SH-SY5Y (cell line): ENCODE data around the gene PLEKHA7.

Source experiments
- GATA2 ChIP-seq: IDR thresholded peaks from 2 replicates; pipeline ENCODE4 v1.6.1; 2011; ENCODE audit warnings: mild to moderate bottlenecking, low read depth, low read length
- GATA3 ChIP-seq: IDR thresholded peaks from 2 replicates; pipeline ENCODE4 v1.6.1; 2011; ENCODE audit warnings: low read depth, mild to moderate bottlenecking, low read length, moderate library complexity

PLEKHA7 gene

GRCh38 chr11:16820324-16821092, 193.7 kb downstream of the PLEKHA7 start:
- TF ChIP-seq GATA3 (no peak), GATA2 (no peak)

DNA sequence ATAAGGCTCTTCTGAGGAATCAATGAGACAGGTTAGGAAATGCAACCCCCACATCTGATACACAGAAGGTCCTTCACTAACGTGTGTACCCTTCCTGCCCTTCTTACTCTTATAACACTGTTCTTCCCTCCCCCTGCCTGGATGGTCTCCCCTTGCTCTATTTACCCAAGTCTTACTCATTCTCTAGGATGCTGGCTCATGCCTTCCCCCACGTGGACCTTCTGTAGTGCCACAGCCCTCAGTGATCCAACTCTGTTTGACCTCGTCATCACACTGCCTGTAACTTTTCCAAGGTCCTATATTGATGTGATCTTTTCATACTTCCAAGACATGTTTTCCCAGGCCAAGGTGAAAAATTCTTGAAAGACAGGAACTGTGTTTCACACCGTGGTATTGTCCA, 195.9 kb downstream of the PLEKHA7 start:
- no peak for TF ChIP-seq GATA3
- no peak for TF ChIP-seq GATA2

GRCh38 chr11:16817351-16817750, 196.9 kb downstream of the PLEKHA7 start:
- TF ChIP-seq GATA3 (no peak), GATA2 (no peak)

DNA sequence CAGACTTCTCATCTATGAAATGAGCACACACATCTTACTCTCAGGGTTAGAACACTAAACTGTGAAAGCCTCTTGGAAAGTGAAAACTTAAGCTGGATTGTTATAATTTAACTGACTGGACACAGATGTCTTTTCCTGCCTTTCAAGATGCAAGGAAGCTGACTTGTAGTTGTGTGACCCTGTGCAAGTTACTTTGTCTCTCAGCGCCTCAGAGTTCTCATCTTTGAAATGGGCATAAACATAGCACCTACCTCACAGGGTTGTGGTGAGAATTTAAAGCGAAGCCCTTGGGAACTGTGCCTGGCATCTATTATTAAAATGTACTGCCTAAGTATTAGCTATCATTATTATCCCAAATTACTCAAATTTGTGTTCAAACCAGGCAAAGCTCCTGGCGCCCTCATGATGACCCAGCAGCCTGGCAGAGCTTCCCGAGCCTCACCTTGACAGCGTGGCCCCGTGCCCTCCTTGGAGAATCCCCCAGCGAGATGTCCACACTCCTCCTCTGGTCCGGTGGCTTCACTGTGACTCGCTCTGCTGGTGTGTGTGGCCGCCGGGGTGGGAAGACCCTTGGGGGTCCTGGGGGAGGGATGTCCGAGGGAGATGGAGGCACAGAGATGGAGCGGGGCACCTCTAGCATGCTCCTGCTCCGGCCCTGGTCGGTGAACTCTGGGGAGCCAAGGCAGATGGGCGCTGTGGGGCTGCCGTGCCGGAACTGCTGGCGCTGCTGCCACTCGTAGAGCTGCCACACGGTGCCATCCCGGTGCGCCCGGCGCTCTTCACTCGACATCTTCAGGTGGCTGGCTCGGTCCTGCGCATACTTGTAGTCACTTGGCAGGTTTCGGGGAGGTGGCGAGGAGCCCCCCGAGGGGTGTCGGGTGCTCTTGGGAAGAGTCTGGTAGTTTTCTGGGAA, 197.6 kb downstream of the PLEKHA7 start:
- TF ChIP-seq GATA3 = no peak
- TF ChIP-seq GATA2 = no peak

GRCh38 chr11:16815047-16815767, 199.0 kb downstream of the PLEKHA7 start:
- TF ChIP-seq GATA2 (no peak), GATA3 (no peak)

GRCh38 chr11:16814410-16815046, 199.7 kb downstream of the PLEKHA7 start:
- TF ChIP-seq GATA3 (no peak), GATA2 (no peak)

GRCh38 chr11:16813126-16813525, 201.1 kb downstream of the PLEKHA7 start:
- no peak for TF ChIP-seq GATA3
- TF ChIP-seq GATA2 = no peak

DNA sequence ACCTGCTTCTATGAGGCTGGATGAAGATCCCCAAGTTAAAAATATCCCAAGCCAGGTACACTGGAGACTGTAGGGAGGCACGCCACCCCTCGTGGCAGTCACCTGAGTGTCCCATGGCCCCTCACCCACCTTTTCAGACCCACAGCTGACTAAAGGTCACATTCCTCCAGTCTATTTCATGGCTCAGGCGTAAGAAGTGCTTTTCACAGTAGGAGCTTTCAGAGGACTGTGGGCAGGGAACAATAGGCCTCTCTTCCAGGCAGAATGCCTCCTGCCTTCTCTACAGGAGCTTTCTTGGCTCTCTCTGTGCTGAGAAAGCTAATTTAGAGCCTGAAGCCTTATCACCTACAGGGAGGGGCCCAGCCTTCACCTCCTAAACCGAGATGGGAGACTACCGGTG, 201.9 kb downstream of the PLEKHA7 start:
- TF ChIP-seq GATA3 = no peak
- no peak for TF ChIP-seq GATA2

DNA sequence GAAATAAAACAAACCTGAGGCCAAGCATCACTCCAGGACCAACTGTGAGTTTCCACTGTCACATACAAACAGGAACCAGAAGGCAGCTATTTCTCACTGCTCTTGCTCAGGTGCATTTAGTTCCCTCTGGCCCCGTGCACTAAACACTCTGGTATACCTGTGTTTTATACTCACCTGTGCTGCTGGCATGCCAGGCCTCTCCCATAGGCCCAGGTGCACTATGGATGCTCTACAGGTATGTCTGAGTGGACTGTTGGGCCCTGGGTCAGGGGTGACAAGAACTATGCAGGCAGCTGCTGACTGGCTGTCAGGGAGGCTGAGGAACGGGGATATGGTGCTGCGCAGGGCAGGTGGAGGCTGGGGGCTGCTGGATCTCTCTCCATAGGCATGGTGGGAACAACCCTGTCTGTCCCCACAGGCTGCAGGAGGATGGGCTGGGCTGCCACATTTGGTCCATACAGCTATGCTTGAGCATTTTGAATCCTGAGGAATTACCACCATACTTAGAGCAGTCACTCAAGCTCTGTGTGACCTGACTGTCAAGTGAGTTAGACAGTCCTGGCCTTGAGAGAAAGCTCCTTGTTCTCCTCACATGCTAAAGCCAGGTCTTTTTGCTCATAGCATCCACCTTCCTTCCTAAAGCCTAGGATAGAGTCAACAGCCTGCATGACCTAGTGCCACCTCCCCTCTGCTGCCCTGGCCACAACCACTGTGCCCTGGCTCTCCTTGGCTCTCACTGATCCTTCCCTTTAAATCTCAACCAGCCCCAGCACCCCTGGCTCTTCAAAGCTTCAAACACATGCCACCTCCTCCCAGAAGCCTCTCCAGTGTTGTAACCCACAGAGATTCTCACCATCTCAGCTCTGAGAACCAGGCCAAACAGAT, 202.8 kb downstream of the PLEKHA7 start:
- TF ChIP-seq GATA3 (no peak), GATA2 (no peak)

GRCh38 chr11:16809886-16810668, 204.1 kb downstream of the PLEKHA7 start:
- TF ChIP-seq GATA2 (no peak), GATA3 (no peak)

- TF ChIP-seq GATA3 = no peak
- TF ChIP-seq GATA2 = no peak
Observed at GRCh38 chr11:16807306-16807705, 206.9 kb downstream of the PLEKHA7 start.

DNA sequence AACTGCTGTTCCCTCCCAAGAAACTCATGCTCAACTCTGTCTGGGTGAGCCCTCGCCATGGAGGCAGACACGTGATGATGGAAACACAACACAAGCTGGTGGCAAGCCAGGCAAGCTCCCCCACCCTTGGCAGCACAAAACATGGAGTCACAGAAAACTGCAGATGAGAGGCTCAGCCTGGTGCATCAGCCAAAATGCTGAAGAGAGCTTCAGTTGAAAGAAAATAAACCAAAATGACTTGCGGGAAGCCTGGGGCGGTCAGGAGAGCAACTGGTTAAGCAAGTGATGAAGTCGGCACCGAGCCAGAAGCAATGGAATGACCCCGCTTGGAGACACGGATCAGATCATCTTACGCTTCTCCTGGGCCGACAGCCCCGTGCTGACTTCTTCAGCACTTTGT, 207.4 kb downstream of the PLEKHA7 start:
- no peak for TF ChIP-seq GATA2
- no peak for TF ChIP-seq GATA3

DNA sequence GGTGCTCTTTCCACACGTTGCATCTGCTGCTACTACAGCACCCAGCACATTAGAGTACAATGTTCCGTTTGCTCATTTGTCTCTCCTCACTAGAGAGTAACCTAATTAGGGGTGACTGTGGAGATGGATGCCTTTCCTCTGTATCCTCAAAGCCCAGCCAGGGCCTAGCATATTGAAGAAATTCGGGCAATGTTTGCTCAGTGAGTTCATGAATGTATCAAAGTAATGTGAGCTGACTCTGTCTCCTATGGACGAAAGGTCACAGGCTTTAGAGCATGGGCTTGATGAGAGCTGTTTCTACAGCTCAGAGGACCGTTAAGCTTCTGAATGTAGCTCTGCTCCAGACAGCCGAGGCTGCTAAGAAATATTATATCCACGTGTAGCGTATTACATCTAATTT, 208.3 kb downstream of the PLEKHA7 start:
- TF ChIP-seq GATA3 (no peak), GATA2 (no peak)
